Progenitor cell of endocrine pancreas (in vitro differentiated cells): ENCODE measurements around the gene PPP1R15A. TPM values are rescaled to one million over a fixed set of nuclear protein-coding genes. Genes with fewer than 3 reads are reported as not detected.

ENCODE experiments used
- DNase-seq: peaks from one replicate; pipeline ENCODE4 v3.0.0; 2021; ENCODE audit warnings: low spot score; ENCODE audit not compliant: unreplicated experiment
- H3K27ac Mint-ChIP-seq: 2 replicates; pipeline ENCODE4 v1.8.0; 2021; ENCODE audit warnings: mild to moderate bottlenecking, moderate library complexity, mixed read lengths
- H3K27me3 Mint-ChIP-seq: 2 replicates; pipeline ENCODE4 v1.8.0; 2021; ENCODE audit warnings: mixed read lengths
- H3K36me3 Mint-ChIP-seq: 2 replicates; pipeline ENCODE4 v1.8.0; 2022; ENCODE audit warnings: mixed read lengths; ENCODE audit not compliant: insufficient read depth
- H3K4me1 Mint-ChIP-seq: 2 replicates; pipeline ENCODE4 v1.8.0; 2021; ENCODE audit warnings: low read depth, mixed read lengths
- H3K4me3 Mint-ChIP-seq: 2 replicates; pipeline ENCODE4 v1.8.0; 2021; ENCODE audit warnings: low read depth, mild to moderate bottlenecking, moderate library complexity, mixed read lengths
- H3K9me3 Mint-ChIP-seq: 2 replicates; pipeline ENCODE4 v1.8.0; 2021; ENCODE audit warnings: low read depth, mixed read lengths
- CTCF ChIP-seq: fragments of 200-600 bp; sonication (generic); IDR thresholded peaks from one replicate; pipeline ENCODE4 v1.5.0; 2021; ENCODE audit warnings: antibody characterized with exemption, mild to moderate bottlenecking; ENCODE audit not compliant: unreplicated experiment
- total RNA-seq: library from RNA; stranded (reverse); gene quantifications from 2 replicates; pipeline ENCODE4 v1.2.1, GENCODE V29; 2021

The PPP1R15A gene
- total RNA-seq, 1 donor from 2014 or later: 44.5 TPM

DNA sequence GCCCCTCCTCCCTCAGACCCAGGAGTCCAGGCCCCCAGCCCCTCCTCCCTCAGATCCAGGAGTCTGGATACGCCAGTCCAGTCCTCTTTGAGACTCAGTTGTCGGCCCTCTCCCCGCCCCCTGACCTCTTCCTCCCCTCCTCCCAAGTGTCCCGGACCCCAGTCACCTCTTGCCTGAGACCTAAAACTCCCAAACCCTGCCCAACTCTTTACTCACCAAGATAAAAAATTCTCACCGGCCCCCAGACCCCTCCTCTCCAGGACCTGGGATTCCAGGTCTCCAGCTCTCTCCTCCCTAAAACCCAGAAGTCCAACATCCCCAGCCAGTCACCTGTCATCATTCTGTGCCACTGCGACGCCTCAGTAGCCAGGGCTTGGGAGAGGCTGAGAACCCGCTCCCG is 34.5 kb upstream of the PPP1R15A start:
- Mint-ChIP-seq H3K4me3 (peak overlapping the region; percentile 84), H3K4me1 (peaks cover 16% of the 10 kb centered on the region), H3K9me3 (no peaks in the 10 kb centered on the region), H3K36me3 (peaks cover 3% of the 10 kb centered on the region), H3K27me3 (no peaks in the 10 kb centered on the region), H3K27ac (peak overlapping the region; percentile 93)
- no peak for DNase-seq
- TF ChIP-seq CTCF: no peak

DNA sequence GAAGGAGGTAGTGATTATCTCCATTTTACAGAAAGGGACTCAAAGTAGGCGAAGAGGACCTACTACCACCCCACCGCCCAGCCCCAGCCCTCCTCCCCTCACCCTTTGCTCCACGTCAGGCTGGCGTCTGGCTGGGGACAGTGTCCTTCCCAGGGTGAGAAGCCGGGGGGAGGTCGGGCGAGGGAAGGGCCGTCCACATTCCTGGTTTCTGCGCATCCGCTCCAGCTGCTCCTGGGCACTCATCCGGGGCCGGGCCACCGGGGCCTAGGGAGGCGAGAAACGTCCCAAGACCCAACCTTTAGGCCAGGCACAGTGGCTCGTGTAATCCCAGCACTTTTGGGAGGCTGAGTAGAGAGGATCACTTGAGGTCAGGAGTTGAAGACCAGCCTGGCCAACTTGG is 31.2 kb upstream of the PPP1R15A start:
- no peak for TF ChIP-seq CTCF
- Mint-ChIP-seq H3K4me3 (no peak overlapping the region), H3K27me3 (no peaks in the 10 kb centered on the region), H3K36me3 (peaks cover 5% of the 10 kb centered on the region), H3K9me3 (no peaks in the 10 kb centered on the region), H3K27ac (no peak overlapping the region), H3K4me1 (peaks cover 11% of the 10 kb centered on the region)
- no peak for DNase-seq

DNA sequence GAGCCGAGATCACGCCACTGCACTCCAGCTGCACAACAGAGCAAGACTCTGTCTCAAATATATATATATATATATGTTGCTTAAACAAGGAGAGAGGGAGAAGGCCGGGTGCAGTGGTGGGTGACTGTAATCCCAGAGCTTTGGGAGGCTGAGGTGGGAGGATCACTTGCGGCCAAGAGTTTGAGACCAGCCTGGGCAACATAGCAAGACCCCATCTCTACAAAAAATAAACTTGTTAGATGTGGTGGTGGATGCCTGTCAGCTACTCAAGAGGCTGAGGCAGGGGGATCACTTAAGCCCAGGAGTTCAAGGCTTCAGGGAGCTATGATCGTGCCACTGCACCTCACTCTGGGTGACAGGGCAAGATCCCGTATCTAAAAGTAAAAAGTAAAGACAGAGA is 30.6 kb upstream of the PPP1R15A start:
- H3K4me1 Mint-ChIP-seq: peaks cover 8% of the 10 kb centered on the region
- DNase-seq: no peak
- H3K4me3 Mint-ChIP-seq: no peak overlapping the region
- no peak for TF ChIP-seq CTCF
- no peak overlapping the region for H3K27ac Mint-ChIP-seq
- H3K9me3 Mint-ChIP-seq: no peaks in the 10 kb centered on the region
- peaks cover 5% of the 10 kb centered on the region for H3K36me3 Mint-ChIP-seq
- H3K27me3 Mint-ChIP-seq: no peaks in the 10 kb centered on the region

DNA sequence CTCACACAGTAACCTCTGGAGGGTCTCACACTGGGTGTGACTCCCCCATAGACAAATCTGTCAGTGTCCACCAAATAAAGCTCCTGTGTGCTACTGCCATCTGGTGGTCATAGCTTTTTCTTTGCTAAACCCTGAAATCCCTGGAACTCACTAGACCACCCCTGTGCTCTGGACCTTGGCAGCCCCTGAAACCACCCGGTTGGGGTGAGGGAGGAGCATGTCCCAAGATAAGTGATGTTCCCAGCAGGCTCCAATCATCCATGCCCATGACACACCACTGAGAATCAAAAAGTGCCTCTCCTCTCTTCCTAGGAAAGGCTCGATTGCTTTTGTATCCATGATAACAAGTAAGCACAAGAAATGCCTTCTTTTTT is 29.4 kb upstream of the PPP1R15A start:
- DNase-seq: peak; percentile 37
- H3K27ac Mint-ChIP-seq: peak overlapping the region; percentile 16
- H3K4me1 Mint-ChIP-seq: peaks cover 4% of the 10 kb centered on the region
- no peaks in the 10 kb centered on the region for H3K27me3 Mint-ChIP-seq
- no peak overlapping the region for H3K4me3 Mint-ChIP-seq
- no peaks in the 10 kb centered on the region for H3K9me3 Mint-ChIP-seq
- H3K36me3 Mint-ChIP-seq: peaks cover 5% of the 10 kb centered on the region
- peak; percentile 81 for TF ChIP-seq CTCF

GRCh38 chr19:48844472-48844871 is 27.7 kb upstream of the PPP1R15A start:
- H3K36me3 Mint-ChIP-seq: peaks cover 5% of the 10 kb centered on the region
- no peak for DNase-seq
- no peaks in the 10 kb centered on the region for H3K9me3 Mint-ChIP-seq
- no peaks in the 10 kb centered on the region for H3K27me3 Mint-ChIP-seq
- peaks cover 3% of the 10 kb centered on the region for H3K4me1 Mint-ChIP-seq
- no peak overlapping the region for H3K4me3 Mint-ChIP-seq
- no peak overlapping the region for H3K27ac Mint-ChIP-seq
- no peak for TF ChIP-seq CTCF
